ENCODE data around the gene CRYAA.

DNA sequence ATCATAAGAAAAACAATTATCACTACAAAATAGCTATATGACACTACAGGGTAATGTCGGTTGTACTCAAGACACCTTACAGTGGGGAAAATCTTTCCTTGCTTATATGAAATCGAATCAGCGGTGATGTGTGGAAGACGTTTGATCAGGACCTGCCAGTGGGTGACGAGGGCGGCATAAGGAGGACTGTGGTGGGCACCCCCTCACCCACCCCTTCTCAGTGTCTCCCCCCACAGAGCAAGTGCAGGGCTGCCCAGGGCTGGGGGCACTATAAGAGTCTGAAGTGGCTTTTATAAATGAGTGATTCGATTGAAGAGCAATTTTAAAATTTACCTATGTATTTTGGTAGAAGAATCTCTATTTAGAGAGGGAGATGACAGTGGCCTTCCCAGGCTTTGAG is 35.8 kb downstream of the CRYAA start:
- TF ChIP-seq, protein P1, sequence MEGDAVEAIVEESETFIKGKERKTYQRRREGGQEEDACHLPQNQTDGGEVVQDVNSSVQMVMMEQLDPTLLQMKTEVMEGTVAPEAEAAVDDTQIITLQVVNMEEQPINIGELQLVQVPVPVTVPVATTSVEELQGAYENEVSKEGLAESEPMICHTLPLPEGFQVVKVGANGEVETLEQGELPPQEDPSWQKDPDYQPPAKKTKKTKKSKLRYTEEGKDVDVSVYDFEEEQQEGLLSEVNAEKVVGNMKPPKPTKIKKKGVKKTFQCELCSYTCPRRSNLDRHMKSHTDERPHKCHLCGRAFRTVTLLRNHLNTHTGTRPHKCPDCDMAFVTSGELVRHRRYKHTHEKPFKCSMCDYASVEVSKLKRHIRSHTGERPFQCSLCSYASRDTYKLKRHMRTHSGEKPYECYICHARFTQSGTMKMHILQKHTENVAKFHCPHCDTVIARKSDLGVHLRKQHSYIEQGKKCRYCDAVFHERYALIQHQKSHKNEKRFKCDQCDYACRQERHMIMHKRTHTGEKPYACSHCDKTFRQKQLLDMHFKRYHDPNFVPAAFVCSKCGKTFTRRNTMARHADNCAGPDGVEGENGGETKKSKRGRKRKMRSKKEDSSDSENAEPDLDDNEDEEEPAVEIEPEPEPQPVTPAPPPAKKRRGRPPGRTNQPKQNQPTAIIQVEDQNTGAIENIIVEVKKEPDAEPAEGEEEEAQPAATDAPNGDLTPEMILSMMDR (IDR thresholded peaks at IDR 0.05) = no peak
- no peak for TF ChIP-seq POLR2A (IDR thresholded peaks at IDR 0.05)

Measured in testis (tissue), 2 donors.